Activated T-cell treated with anti-CD3 and anti-CD28 coated beads, Interleukin-2, amount 50 U/mL, for 4 hours (primary cell): ENCODE results near the gene MAPKAPK5. TPM values are rescaled to one million over a fixed set of nuclear protein-coding genes. Genes with fewer than 3 reads are reported as not detected.
"Not testable (repeated sequence)": the region's sequence is repeated elsewhere in the genome, so short reads cannot be mapped to it uniquely, and the experiment has no call there.

ENCODE experiments used
- ATAC-seq, 2 donors: fragments of 200-7000 bp; cut with Tn5 transposase; one replicate each; pipeline ENCODE4 v1.10.0; 2021
- DNase-seq: peaks from one replicate; pipeline ENCODE4 v3.0.0-alpha.2; 2020
- H3K27me3 Mint-ChIP-seq: one replicate; pipeline ENCODE4 v1.8.0; 2021; ENCODE audit warnings: low read depth, mixed read lengths
- H3K36me3 Mint-ChIP-seq: one replicate; pipeline ENCODE4 v1.8.0; 2022; ENCODE audit warnings: mixed read lengths; ENCODE audit not compliant: insufficient read depth
- H3K4me1 Mint-ChIP-seq: one replicate; pipeline ENCODE4 v1.8.0; 2021; ENCODE audit warnings: low read depth, mixed read lengths
- H3K4me3 Mint-ChIP-seq: one replicate; pipeline ENCODE4 v1.8.0; 2021; ENCODE audit warnings: mild to moderate bottlenecking, moderate library complexity, mixed read lengths
- H3K9me3 Mint-ChIP-seq: one replicate; pipeline ENCODE4 v1.8.0; 2021; ENCODE audit warnings: mixed read lengths
- total RNA-seq, 3 donors: library from RNA; stranded (reverse); gene quantifications; one replicate each; pipeline ENCODE4 v1.2.1, GENCODE V29; 2021

The MAPKAPK5 gene
- total RNA-seq, 3 donors from 2014 or later: 98.7 to 109 (median 98.9) TPM

- not testable (repeated sequence) for DNase-seq, H3K27me3 Mint-ChIP-seq, H3K4me3 Mint-ChIP-seq, H3K9me3 Mint-ChIP-seq
- ATAC-seq: peak; percentile 41 to 46
- Mint-ChIP-seq H3K4me1 (peaks cover 42% of the 10 kb centered on the region), H3K36me3 (peaks cover 19% of the 10 kb centered on the region)
These were observed 109.1 kb downstream of the MAPKAPK5 start for GRCh38 chr12:111950961-111951676.

Other genes starting within 250 kb of the MAPKAPK5 start
- gene ATXN2, start 242.9 kb upstream of the MAPKAPK5 start, total RNA-seq: 10 to 100 TPM; 32.3 to 34.8 (median 34.2) TPM
- 10 to 100 TPM; 21.0 to 24.1 (median 23.1) TPM for gene BRAP, start 156.3 kb upstream of the MAPKAPK5 start, total RNA-seq
- gene ACAD10, start 156.2 kb upstream of the MAPKAPK5 start, total RNA-seq: 10 to 100 TPM; 14.8 to 17.2 (median 16.1) TPM
- gene ALDH2, start 75.3 kb upstream of the MAPKAPK5 start, total RNA-seq: 1 to 10 TPM; 1.6 to 2.7 (median 2.7) TPM
- gene TMEM116, start 170.9 kb downstream of the MAPKAPK5 start, total RNA-seq: 1 to 10 TPM; 3.6 to 5.8 (median 4.7) TPM
- gene ERP29, start 171.2 kb downstream of the MAPKAPK5 start, total RNA-seq: 10 to 100 TPM; 60.5 to 78.5 (median 75.8) TPM